Measurements from ENCODE around the gene DBI.

DNA sequence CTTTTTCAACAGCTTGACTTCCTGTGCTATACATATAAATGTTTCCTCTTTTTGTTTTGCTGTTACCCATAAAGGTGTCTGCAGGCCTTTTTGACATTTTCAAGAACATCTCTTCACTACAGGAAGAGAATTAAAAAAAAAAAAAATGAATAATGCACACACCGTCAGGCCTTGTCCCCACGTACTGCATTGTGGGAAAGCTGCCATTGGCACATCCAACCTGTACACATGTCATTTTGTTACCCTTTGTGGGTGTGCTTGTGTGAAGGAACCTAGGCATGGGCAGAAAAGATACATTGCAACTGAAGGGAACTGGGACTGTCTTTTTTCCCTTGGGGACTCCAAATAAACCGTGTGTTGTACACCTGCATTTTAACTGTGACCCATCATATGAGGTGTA is 48.1 kb downstream of the DBI start:
- no peak for TF ChIP-seq GATA2 (IDR thresholded peaks at IDR 0.05; ENCODE audit: low read depth, low read length)
- no peak for TF ChIP-seq GATA3 (IDR thresholded peaks at IDR 0.05; ENCODE audit: low read depth, low read length)
